ENCODE measurements around the gene TRPM1. TPM values are rescaled to one million over a fixed set of nuclear protein-coding genes. Genes with fewer than 3 reads are reported as not detected.
A peak's percentile ranks its signal among the peaks of the same experiment; 100 is the strongest.

Gene TRPM1
- total RNA-seq, 3 donors from 2014 or later: not detected

DNA sequence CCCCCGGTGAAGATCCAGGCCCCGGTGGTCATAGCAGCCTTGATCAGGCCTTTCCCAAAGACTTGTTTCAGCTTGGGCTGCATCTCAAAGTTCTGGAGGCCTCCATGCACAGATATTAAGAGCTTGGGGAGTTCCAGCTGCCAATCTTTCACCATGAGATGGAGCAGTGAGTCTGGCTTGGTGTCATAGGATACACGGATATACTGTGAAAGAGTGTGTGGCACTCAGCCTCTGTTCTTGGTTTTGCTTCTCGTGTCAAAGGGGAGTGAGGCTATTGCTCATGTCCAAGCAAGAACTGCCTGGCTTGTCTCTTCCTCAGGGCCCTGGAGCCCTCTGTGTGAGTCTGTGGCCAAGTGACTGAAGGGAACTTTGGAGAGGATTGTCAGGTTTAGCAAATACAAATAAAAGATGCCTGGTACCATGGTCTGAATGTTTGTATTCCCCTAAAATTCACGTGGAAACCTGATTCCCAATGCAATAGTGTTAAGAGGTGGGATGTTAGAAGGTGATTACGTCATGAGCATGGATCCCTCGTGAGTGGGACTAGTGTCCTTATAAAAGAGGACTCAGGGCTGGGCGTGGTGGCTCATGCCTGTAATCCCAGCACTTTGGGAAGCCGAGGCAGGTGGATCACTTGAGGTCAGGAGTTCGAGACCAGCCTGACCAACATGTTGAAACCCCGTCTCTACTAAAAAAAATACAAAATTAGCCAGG, 33.5 kb downstream of the TRPM1 start:
- H3K9me3 ChIP-seq: no peaks in the 10 kb centered on the region
- no peaks in the 10 kb centered on the region for H3K27me3 ChIP-seq
- H3K4me3 ChIP-seq: no peak overlapping the region
- H3K27ac ChIP-seq: no peak overlapping the region
- no peaks in the 10 kb centered on the region for H3K4me1 ChIP-seq
- no peaks in the 10 kb centered on the region for H3K36me3 ChIP-seq
- TF ChIP-seq POLR2A (IDR thresholded peaks at IDR 0.05): no peak
- TF ChIP-seq, protein P1, sequence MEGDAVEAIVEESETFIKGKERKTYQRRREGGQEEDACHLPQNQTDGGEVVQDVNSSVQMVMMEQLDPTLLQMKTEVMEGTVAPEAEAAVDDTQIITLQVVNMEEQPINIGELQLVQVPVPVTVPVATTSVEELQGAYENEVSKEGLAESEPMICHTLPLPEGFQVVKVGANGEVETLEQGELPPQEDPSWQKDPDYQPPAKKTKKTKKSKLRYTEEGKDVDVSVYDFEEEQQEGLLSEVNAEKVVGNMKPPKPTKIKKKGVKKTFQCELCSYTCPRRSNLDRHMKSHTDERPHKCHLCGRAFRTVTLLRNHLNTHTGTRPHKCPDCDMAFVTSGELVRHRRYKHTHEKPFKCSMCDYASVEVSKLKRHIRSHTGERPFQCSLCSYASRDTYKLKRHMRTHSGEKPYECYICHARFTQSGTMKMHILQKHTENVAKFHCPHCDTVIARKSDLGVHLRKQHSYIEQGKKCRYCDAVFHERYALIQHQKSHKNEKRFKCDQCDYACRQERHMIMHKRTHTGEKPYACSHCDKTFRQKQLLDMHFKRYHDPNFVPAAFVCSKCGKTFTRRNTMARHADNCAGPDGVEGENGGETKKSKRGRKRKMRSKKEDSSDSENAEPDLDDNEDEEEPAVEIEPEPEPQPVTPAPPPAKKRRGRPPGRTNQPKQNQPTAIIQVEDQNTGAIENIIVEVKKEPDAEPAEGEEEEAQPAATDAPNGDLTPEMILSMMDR (IDR thresholded peaks at IDR 0.05): no peak
- TF ChIP-seq POLR2AphosphoS5 (IDR thresholded peaks at IDR 0.05): no peak
- DNase-seq (ENCODE audit: low spot score in 2 of 2): no peak
- intact Hi-C loops (cut with DNase I; ENCODE audit: low total_unique reads): no loop called here

DNA sequence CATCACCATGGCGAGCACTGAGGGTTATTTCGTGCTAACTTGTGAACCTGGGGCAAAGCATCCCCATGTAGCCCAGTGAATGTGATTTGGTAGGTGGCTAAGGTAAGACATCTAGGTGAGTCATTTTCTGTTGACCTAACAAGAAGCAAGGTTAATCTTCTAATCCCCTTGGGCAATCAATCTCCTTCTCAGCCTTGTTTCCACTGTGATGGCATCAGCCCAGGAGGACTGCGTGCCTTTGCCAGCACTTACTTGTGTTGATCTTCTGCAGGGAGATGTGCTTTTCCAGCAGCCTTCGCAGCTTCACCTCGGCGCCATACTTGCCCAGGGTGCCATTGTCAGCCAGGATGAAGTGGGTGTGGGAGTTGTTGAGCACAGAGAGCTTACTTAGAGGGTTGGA, 35.7 kb downstream of the TRPM1 start:
- no peaks in the 10 kb centered on the region for H3K4me1 ChIP-seq
- H3K36me3 ChIP-seq: no peaks in the 10 kb centered on the region
- H3K4me3 ChIP-seq: no peak overlapping the region
- intact Hi-C loops (cut with DNase I; ENCODE audit: low total_unique reads): no loop called here
- H3K9me3 ChIP-seq: no peaks in the 10 kb centered on the region
- no peaks in the 10 kb centered on the region for H3K27me3 ChIP-seq
- TF ChIP-seq POLR2A (IDR thresholded peaks at IDR 0.05) (no peak), POLR2AphosphoS5 (IDR thresholded peaks at IDR 0.05) (peak in 1 of 3 donors; percentile 31)
- TF ChIP-seq, protein P1 (IDR thresholded peaks at IDR 0.05): no peak
- peak; percentile 39 to 79 for DNase-seq (ENCODE audit: low spot score in 2 of 2)
- H3K27ac ChIP-seq: no peak overlapping the region

DNA sequence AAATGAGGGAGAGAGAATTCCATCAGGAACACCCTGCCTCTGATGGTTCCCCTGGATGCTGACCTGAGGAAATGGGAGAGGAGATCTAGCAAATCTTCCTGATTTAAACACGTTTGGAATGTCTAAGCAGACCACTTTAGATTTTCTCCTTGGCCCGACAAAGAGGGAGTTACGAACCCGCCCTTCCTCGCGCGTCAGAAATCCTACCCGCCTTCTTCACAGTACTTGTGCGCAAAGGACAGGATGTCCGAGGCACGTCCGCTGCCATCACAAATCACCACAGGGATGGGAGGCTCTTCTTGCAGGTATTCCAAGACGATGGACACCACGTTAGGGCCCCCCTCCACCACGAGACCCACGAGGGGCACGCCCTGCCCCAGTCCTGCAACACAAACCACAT, 38.6 kb downstream of the TRPM1 start:
- H3K27me3 ChIP-seq: no peaks in the 10 kb centered on the region
- no peaks in the 10 kb centered on the region for H3K4me1 ChIP-seq
- no peak for TF ChIP-seq POLR2AphosphoS5 (IDR thresholded peaks at IDR 0.05)
- no peak for TF ChIP-seq POLR2A (IDR thresholded peaks at IDR 0.05)
- TF ChIP-seq, protein P1 (IDR thresholded peaks at IDR 0.05): no peak
- H3K36me3 ChIP-seq: no peaks in the 10 kb centered on the region
- DNase-seq (ENCODE audit: low spot score in 2 of 2): no peak
- intact Hi-C loops (cut with DNase I; ENCODE audit: low total_unique reads): no loop called here
- peak overlapping the region in 1 of 3 donors; percentile 45 for H3K4me3 ChIP-seq
- peak overlapping the region in 1 of 2 donors; percentile 66 for H3K27ac ChIP-seq
- H3K9me3 ChIP-seq: no peaks in the 10 kb centered on the region

DNA sequence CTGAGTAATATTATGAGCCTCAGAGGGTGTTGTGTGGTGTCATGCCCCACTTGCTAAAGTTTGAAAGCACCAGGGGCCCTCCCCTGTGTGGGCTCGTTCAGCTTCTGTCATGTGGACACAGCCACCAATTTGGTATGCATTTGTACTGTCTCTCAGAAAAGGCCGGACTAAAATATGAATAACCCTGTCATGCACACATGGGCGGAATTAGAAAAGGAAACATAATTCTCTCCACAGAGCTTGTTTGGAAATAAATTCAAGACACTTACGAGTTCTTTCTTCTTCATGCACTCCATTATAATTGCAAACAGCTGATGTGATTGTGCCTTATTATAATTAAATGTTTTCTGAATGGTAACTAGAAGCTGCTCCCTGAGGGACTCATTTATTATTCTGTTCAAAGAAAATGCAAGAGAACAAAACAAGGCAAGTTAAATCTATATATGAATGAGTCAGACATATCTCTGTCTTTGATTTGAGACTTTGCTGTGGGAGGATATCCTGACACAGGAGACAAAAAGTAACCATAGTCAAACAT, 39.1 kb downstream of the TRPM1 start:
- Histone ChIP-seq H3K9me3 (no peaks in the 10 kb centered on the region), H3K4me1 (no peaks in the 10 kb centered on the region), H3K36me3 (no peaks in the 10 kb centered on the region), H3K4me3 (peak overlapping the region in 1 of 3 donors; percentile 45), H3K27ac (peak overlapping the region in 1 of 2 donors; percentile 74), H3K27me3 (no peaks in the 10 kb centered on the region)
- intact Hi-C loops (cut with DNase I; ENCODE audit: low total_unique reads): no loop called here
- no peak for DNase-seq (ENCODE audit: low spot score in 2 of 2)
- TF ChIP-seq POLR2A (IDR thresholded peaks at IDR 0.05): no peak
- TF ChIP-seq, protein P1 (IDR thresholded peaks at IDR 0.05): no peak
- TF ChIP-seq POLR2AphosphoS5 (IDR thresholded peaks at IDR 0.05): no peak

DNA sequence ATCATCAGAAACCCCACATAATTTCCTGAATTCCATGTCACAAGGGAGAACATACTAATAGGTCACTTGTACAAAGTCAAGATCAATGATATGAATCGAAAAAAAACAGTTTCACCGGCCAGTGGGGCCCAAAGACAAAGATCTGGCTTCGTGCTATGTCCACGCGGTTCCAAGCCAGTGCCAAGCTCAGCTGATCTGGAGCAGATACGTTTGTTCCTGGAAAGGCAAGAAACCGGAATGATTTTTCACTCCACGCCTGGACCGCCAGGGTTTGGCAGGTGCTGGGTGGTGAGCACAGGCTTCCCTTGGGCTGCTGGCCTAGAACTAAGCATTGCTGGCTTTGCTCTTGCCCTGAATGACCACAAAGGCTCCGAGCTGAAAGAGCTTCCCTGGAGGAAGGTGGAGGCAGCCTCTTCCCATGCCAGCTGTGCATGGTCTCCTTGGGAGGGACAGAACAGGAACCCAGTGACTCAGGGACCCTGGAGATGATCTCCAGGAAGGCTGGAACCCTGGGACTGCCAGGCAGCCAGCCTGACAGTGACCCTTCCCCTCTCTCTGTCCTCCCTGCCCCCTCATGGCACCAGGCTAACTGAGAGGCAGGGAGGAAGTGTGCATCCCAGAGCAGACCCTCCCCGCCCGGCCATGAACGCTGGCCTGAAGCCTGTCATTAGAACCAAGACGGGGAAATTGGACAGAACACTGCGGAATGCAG, 40.9 kb downstream of the TRPM1 start:
- TF ChIP-seq POLR2AphosphoS5 (IDR thresholded peaks at IDR 0.05): no peak
- TF ChIP-seq, protein P1 (IDR thresholded peaks at IDR 0.05): no peak
- no peak for TF ChIP-seq POLR2A (IDR thresholded peaks at IDR 0.05)
- H3K36me3 ChIP-seq: no peaks in the 10 kb centered on the region
- intact Hi-C loops (cut with DNase I; ENCODE audit: low total_unique reads): no loop called here
- no peaks in the 10 kb centered on the region for H3K27me3 ChIP-seq
- H3K4me3 ChIP-seq: no peak overlapping the region
- no peaks in the 10 kb centered on the region for H3K4me1 ChIP-seq
- peaks cover 0 to 8% of the 10 kb centered on the region in 2 donors for H3K9me3 ChIP-seq
- no peak overlapping the region for H3K27ac ChIP-seq
- no peak for DNase-seq (ENCODE audit: low spot score in 2 of 2)
